Hepatocyte (in vitro differentiated cells): ENCODE results near the gene TEAD1. TPM values are rescaled to one million over a fixed set of nuclear protein-coding genes. Genes with fewer than 3 reads are reported as not detected.

Experiments
- DNase-seq: peaks from one replicate; pipeline ENCODE4 v3.0.0-alpha.2; 2016; ENCODE audit warnings: low spot score
- H2AFZ ChIP-seq: fragments of 200-600 bp; sonication (generic); 2 replicates; pipeline ENCODE4 v1.6.0; 2016; ENCODE audit warnings: antibody characterized with exemption, mild to moderate bottlenecking
- H3K27ac ChIP-seq: fragments of 200-600 bp; sonication (generic); 2 replicates; pipeline ENCODE4 v1.5.1; 2016; ENCODE audit warnings: mild to moderate bottlenecking
- H3K27me3 ChIP-seq: fragments of 200-600 bp; sonication (generic); 2 replicates; pipeline ENCODE4 v1.6.1; 2016
- H3K36me3 ChIP-seq: fragments of 200-600 bp; sonication (generic); replicated peaks from 2 replicates; pipeline ENCODE4 v1.5.1; 2016; ENCODE audit warnings: low read depth; ENCODE audit not compliant: insufficient read depth
- H3K4me1 ChIP-seq: fragments of 200-600 bp; sonication (generic); 2 replicates; pipeline ENCODE4 v1.5.1; 2016; ENCODE audit warnings: mild to moderate bottlenecking, moderate library complexity; ENCODE audit not compliant: insufficient read depth
- H3K4me2 ChIP-seq: fragments of 200-600 bp; sonication (generic); 2 replicates; pipeline ENCODE4 v1.6.0; 2016
- H3K4me3 ChIP-seq: fragments of 200-600 bp; sonication (generic); 2 replicates; pipeline ENCODE4 v1.5.1; 2016; ENCODE audit warnings: mild to moderate bottlenecking
- H3K79me2 ChIP-seq: fragments of 200-600 bp; sonication (generic); 2 replicates; pipeline ENCODE4 v1.6.0; 2017; ENCODE audit warnings: mild to moderate bottlenecking
- H3K9me2 ChIP-seq: fragments of 200-600 bp; sonication (generic); replicated peaks from 2 replicates; pipeline ENCODE4 v1.6.0; 2017; ENCODE audit warnings: mild to moderate bottlenecking; ENCODE audit not compliant: insufficient read depth
- H3K9me3 ChIP-seq: fragments of 200-600 bp; sonication (generic); 2 replicates; pipeline ENCODE4 v1.5.1; 2016; ENCODE audit warnings: low read depth, mild to moderate bottlenecking
- H4K20me1 ChIP-seq: fragments of 200-600 bp; sonication (generic); 2 replicates; pipeline ENCODE4 v1.6.0; 2016; ENCODE audit warnings: mild to moderate bottlenecking; ENCODE audit not compliant: insufficient read depth, poor library complexity, severe bottlenecking
- EZH2 ChIP-seq: fragments of 200-600 bp; sonication (generic); IDR thresholded peaks from 2 replicates; pipeline ENCODE4 v1.6.1; 2016; ENCODE audit warnings: antibody characterized with exemption, mild to moderate bottlenecking, borderline replicate concordance
- EZH2phosphoT487 ChIP-seq: fragments of 200-600 bp; sonication (generic); IDR thresholded peaks from one replicate; pipeline ENCODE4 v1.6.1; 2018; ENCODE audit warnings: antibody characterized with exemption, mild to moderate bottlenecking, low read depth, moderate library complexity; ENCODE audit not compliant: unreplicated experiment, severe bottlenecking
- WGBS: methylation state at CpG from one replicate; pipeline ENCODE4 v1.1.6; 2016; ENCODE audit warnings: low lambda C conversion rate; ENCODE audit errors: missing lambda C conversion rate; 5-methylcytosine and 5-hydroxymethylcytosine counted together
- polyA plus RNA-seq: library from polyadenylated mRNA; unstranded; fragments of >200 nt; fragmentation: Nextera tagmentation; extraction: Ambion mirVana; gene quantifications from 2 replicates; pipeline ENCODE4 v1.2.1, GENCODE V29; 2016
- total RNA-seq: library from RNA; depleted of rRNA; stranded (reverse); fragments of >200 nt; gene quantifications from 2 replicates; pipeline ENCODE4 v1.2.3, GENCODE V29; 2014
- TF ChIP-seq, protein P1 (sequence below): fragments of 200-600 bp; sonication (generic); IDR thresholded peaks from 2 replicates; pipeline ENCODE4 v1.5.1; 2016; ENCODE audit warnings: antibody characterized with exemption, mild to moderate bottlenecking; ENCODE audit not compliant: poor library complexity

Gene TEAD1
- total and polyA plus RNA-seq, 2 experiments from 2014 or later = 37.2 to 82.2 TPM

DNA sequence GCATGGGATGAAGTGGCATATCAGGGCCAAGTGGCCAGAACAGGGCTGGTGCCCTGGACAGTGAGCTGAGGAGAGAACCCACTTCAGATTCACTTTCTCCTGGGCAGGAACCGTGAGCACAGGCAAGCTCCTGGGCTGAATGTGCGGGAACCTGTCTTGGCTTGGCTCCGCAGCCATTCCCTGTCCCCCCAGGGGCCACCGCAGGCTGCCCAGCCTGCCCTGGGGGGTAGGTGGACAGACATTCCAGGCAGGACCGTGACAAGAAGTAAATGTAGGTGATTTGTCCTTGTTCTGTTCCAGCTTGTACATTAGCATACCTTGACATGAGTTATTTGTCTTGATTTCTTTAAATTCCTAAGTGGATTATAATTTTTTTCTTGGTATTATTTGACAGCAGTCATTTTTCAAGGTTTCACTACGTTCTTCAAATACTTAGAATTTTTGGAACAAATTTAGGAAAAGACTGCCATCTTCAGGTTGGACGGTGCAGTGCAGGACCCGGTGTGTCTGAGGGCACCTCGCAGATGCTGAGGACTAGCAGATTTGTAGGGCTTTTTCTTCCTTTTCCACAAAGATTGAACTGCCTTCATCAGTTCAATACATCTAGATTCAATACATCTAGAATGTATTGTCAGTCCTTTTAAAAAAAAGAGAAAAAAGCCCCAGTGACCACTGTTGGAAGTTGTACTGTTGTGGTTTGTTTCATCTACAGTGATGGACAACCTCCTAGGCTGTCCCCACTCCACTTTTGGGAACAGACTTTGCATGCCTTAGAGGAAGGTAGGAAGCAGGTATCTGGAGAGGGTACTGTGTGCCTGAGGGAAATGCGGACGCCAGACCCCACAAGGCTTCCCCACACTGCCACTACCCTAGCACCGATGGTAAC is 219.8 kb downstream of the TEAD1 start:
- H3K4me2 ChIP-seq = no peak overlapping the region
- H3K4me3 ChIP-seq = no peak overlapping the region
- H2AFZ ChIP-seq = no peak overlapping the region
- H3K36me3 ChIP-seq = no peaks in the 10 kb centered on the region
- peaks cover 4% of the 10 kb centered on the region for H3K4me1 ChIP-seq
- no peak for TF ChIP-seq EZH2phosphoT487
- TF ChIP-seq, protein P1, sequence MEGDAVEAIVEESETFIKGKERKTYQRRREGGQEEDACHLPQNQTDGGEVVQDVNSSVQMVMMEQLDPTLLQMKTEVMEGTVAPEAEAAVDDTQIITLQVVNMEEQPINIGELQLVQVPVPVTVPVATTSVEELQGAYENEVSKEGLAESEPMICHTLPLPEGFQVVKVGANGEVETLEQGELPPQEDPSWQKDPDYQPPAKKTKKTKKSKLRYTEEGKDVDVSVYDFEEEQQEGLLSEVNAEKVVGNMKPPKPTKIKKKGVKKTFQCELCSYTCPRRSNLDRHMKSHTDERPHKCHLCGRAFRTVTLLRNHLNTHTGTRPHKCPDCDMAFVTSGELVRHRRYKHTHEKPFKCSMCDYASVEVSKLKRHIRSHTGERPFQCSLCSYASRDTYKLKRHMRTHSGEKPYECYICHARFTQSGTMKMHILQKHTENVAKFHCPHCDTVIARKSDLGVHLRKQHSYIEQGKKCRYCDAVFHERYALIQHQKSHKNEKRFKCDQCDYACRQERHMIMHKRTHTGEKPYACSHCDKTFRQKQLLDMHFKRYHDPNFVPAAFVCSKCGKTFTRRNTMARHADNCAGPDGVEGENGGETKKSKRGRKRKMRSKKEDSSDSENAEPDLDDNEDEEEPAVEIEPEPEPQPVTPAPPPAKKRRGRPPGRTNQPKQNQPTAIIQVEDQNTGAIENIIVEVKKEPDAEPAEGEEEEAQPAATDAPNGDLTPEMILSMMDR = peak; percentile 92
- TF ChIP-seq EZH2 = no peak
- no peaks in the 10 kb centered on the region for H3K27me3 ChIP-seq
- no peaks in the 10 kb centered on the region for H3K9me3 ChIP-seq
- DNase-seq = peak; percentile 66
- H3K79me2 ChIP-seq = peaks cover 12% of the 10 kb centered on the region
- WGBS = 57% methylated on average over 12 of the region's 12 CpGs
- H3K27ac ChIP-seq = no peak overlapping the region
- H4K20me1 ChIP-seq = no peaks in the 10 kb centered on the region
- no peaks in the 10 kb centered on the region for H3K9me2 ChIP-seq

DNA sequence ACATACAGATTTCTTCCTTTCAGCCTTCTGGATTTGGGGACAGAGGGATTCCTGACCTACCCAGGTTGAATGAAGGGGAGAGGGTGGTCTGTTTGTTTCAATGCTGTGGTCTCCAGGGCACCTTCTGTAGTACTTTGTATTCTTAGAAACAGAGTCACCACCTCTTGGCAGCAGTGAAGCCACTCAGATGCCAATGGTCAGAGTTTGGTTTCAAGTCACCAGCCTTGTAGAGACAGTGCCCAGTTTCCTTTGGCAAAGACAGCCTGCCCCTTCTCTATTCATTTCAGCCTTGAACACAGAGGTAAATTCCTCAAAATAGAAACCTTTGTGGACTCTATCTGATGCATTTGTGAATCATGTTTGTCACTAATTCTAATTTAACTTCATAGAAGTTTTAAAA is 223.2 kb downstream of the TEAD1 start:
- no peaks in the 10 kb centered on the region for H3K9me2 ChIP-seq
- no peak overlapping the region for H3K27ac ChIP-seq
- no peaks in the 10 kb centered on the region for H3K36me3 ChIP-seq
- H3K9me3 ChIP-seq = no peaks in the 10 kb centered on the region
- H3K27me3 ChIP-seq = no peaks in the 10 kb centered on the region
- no peak overlapping the region for H3K4me2 ChIP-seq
- TF ChIP-seq, protein P1 = no peak
- TF ChIP-seq EZH2phosphoT487 = no peak
- TF ChIP-seq EZH2 = no peak
- no peaks in the 10 kb centered on the region for H3K4me1 ChIP-seq
- no peak overlapping the region for H2AFZ ChIP-seq
- no peak overlapping the region for H3K4me3 ChIP-seq
- DNase-seq = no peak
- H3K79me2 ChIP-seq = peaks cover 4% of the 10 kb centered on the region
- H4K20me1 ChIP-seq = no peaks in the 10 kb centered on the region

DNA sequence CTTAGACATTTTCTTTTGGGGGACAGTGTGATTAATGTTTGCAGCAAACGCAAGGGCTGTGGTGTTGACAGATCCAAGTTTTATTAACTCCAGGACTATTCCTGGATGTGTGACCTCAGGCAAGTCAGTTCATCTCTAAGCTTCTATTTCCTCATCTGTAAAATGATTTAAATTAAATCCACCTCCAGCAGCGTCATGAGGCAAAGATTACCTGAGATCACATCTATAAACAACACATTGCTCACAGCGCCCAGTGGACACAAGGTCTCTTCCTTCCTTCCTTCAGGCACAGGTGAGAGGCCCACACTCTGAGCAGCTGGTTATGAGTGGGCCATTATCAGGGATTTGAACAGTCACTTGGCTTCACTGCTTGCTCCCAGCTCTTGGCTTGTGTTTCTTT is 223.6 kb downstream of the TEAD1 start:
- Histone ChIP-seq H3K4me1 (no peaks in the 10 kb centered on the region), H2AFZ (no peak overlapping the region), H4K20me1 (no peaks in the 10 kb centered on the region), H3K4me3 (no peak overlapping the region), H3K4me2 (no peak overlapping the region), H3K79me2 (peaks cover 3% of the 10 kb centered on the region), H3K36me3 (no peaks in the 10 kb centered on the region), H3K27ac (no peak overlapping the region), H3K9me2 (no peaks in the 10 kb centered on the region), H3K27me3 (no peaks in the 10 kb centered on the region), H3K9me3 (no peaks in the 10 kb centered on the region)
- WGBS = 64% methylated on average over 3 of the region's 3 CpGs
- TF ChIP-seq EZH2phosphoT487 = no peak
- no peak for TF ChIP-seq EZH2
- TF ChIP-seq, protein P1 = no peak
- no peak for DNase-seq
